Endothelial cell of umbilical vein (primary cell): ENCODE measurements around the gene LMCD1. TPM values are rescaled to one million over a fixed set of nuclear protein-coding genes. Genes with fewer than 3 reads are reported as not detected.

ENCODE experiments used
- BruUV-seq: library from RNA; stranded (reverse); fragments of 400-500 nt; replicated peaks from 2 replicates; lab custom pipeline; 2021; lab: Mats Ljungman, UMichigan
- CTCF ChIA-PET: fragments of 300-600, 350-600 bp; sonication (Branson Sonifier 250); formaldehyde crosslinking; loops from one replicate; lab custom pipeline; 2021; ENCODE audit warnings: antibody characterized with exemption, inconsistent platforms; lab: Charles Lee
- POLR2A ChIA-PET: fragments of 300-600, 350-600 bp; sonication (Branson Sonifier 250); formaldehyde crosslinking; loops from one replicate; lab custom pipeline; 2021; ENCODE audit warnings: antibody characterized with exemption, inconsistent platforms; lab: Charles Lee
- DNase-seq: peaks from one replicate; pipeline ENCODE4 v3.0.0-alpha.2; 2011; ENCODE audit warnings: low read depth, low spot score
- FAIRE-seq: peaks from 2 replicates; lab custom pipeline; 2011; peaks lifted over from hg19 to GRCh38; lab: Jason Lieb, UNC
- H2AFZ ChIP-seq: 2 replicates; pipeline ENCODE4 v1.6.0; 2012; ENCODE audit warnings: low read depth, low read length, control low read depth, inconsistent platforms
- H3K27ac ChIP-seq: 2 replicates; pipeline ENCODE4 v1.5.1; 2011; ENCODE audit warnings: low read depth, mild to moderate bottlenecking, control low read depth, low read length, moderate library complexity; ENCODE audit not compliant: insufficient read depth
- H3K27me3 ChIP-seq, 2 experiments: 2 replicates each; pipeline versions ENCODE4 v1.6.0 to v1.6.1; 2011; ENCODE audit warnings: low read length in 2 of 2, mixed read lengths in 1 of 2; ENCODE audit not compliant: control insufficient read depth in 2 of 2, insufficient read depth in 2 of 2
- H3K36me3 ChIP-seq, 2 experiments: 2 replicates in 1 of 2; 3 replicates in 1 of 2; pipeline ENCODE4 v1.5.1; 2011; ENCODE audit warnings: low read length in 2 of 2, mild to moderate bottlenecking in 1 of 2, moderate library complexity in 1 of 2; ENCODE audit not compliant: control insufficient read depth in 2 of 2, insufficient read depth in 2 of 2; ENCODE audit errors: extremely low read depth in 1 of 2
- H3K4me1 ChIP-seq: 3 replicates; pipeline ENCODE4 v1.5.1; 2011; ENCODE audit warnings: mild to moderate bottlenecking, low read length; ENCODE audit not compliant: control insufficient read depth, insufficient read depth; ENCODE audit errors: extremely low read depth
- H3K4me2 ChIP-seq: 2 replicates; pipeline ENCODE4 v1.6.1; 2011; ENCODE audit warnings: low read length, control low read depth, mixed read lengths; ENCODE audit not compliant: insufficient read depth
- H3K4me3 ChIP-seq, 3 experiments: fragments of 200-600 bp in 1 of 3; sonication (generic), shearing (Covaris generic) in 1 of 3; replicated peaks in 1 of 3; 2 replicates each; pipeline ENCODE4 v1.5.1; 2011 to 2016; ENCODE audit warnings: control low read depth in 3 of 3, low read length in 3 of 3, mild to moderate bottlenecking in 2 of 3, inconsistent platforms in 1 of 3, low read depth in 1 of 3, moderate library complexity in 1 of 3; ENCODE audit not compliant: insufficient read depth in 1 of 3
- H3K79me2 ChIP-seq: 2 replicates; pipeline ENCODE4 v1.6.0; 2012; ENCODE audit warnings: low read length, inconsistent platforms; ENCODE audit not compliant: control insufficient read depth, insufficient read depth
- H3K9ac ChIP-seq: replicated peaks from 2 replicates; pipeline ENCODE3; 2011; ENCODE audit warnings: low read length, control low read depth; ENCODE audit not compliant: insufficient read depth; ENCODE audit errors: extremely low read depth
- H3K9me1 ChIP-seq: replicated peaks from 3 replicates; pipeline ENCODE4 v1.6.0; 2011; ENCODE audit warnings: mild to moderate bottlenecking, low read length; ENCODE audit not compliant: control insufficient read depth, insufficient read depth; ENCODE audit errors: extremely low read depth
- H3K9me3 ChIP-seq: replicated peaks from 2 replicates; pipeline ENCODE4 v1.5.1; 2012; ENCODE audit warnings: low read length, inconsistent platforms; ENCODE audit not compliant: control insufficient read depth, insufficient read depth
- H4K20me1 ChIP-seq: replicated peaks from 2 replicates; pipeline ENCODE3; 2011; ENCODE audit warnings: mild to moderate bottlenecking, low read length; ENCODE audit not compliant: control insufficient read depth, insufficient read depth; ENCODE audit errors: extremely low read depth
- EZH2 ChIP-seq: IDR thresholded peaks from 2 replicates; pipeline ENCODE4 v1.6.1; 2012; ENCODE audit warnings: borderline replicate concordance, low read depth, mild to moderate bottlenecking, moderate library complexity, low read length, inconsistent platforms; ENCODE audit not compliant: severe bottlenecking
- FOS ChIP-seq: IDR thresholded peaks from 2 replicates; pipeline ENCODE4 v1.6.1; 2011; ENCODE audit warnings: mild to moderate bottlenecking, low read length, moderate library complexity, borderline replicate concordance; ENCODE audit not compliant: insufficient read depth
- GATA2 ChIP-seq: IDR thresholded peaks from 2 replicates; pipeline ENCODE4 v1.7.0; 2011; ENCODE audit warnings: low read depth, mild to moderate bottlenecking, moderate library complexity, mixed read lengths, low read length; ENCODE audit not compliant: insufficient read length, insufficient read depth
- JUN ChIP-seq: IDR thresholded peaks from 2 replicates; pipeline ENCODE4 v1.6.1; 2011; ENCODE audit warnings: borderline replicate concordance, low read depth; ENCODE audit not compliant: insufficient read length, insufficient read depth
- MYC ChIP-seq: IDR thresholded peaks from one replicate; pipeline ENCODE4 v1.6.1; 2011; ENCODE audit warnings: mild to moderate bottlenecking, low read depth, low read length
- POLR2A ChIP-seq: IDR thresholded peaks from 2 replicates; pipeline ENCODE4 v1.6.1; 2012; ENCODE audit warnings: low read depth, mild to moderate bottlenecking, control low read depth, low read length
- POLR2AphosphoS5 ChIP-seq: IDR thresholded peaks from 2 replicates; pipeline ENCODE4 v1.6.1; 2012; ENCODE audit warnings: low read depth, mild to moderate bottlenecking, control low read depth, low read length, moderate library complexity; ENCODE audit not compliant: insufficient read depth
- dilution Hi-C: fragments of 300-500 bp; cut with MboI; formaldehyde crosslinking; loops from one replicate; pipeline ENCODE4 v1.15.0; 2019; ENCODE audit warnings: low sequenced_read_pairs; ENCODE audit not compliant: extremely low pct_ligation_motif_present
- intact Hi-C: fragments of 100-400 bp; cut with micrococcal nuclease; formaldehyde crosslinking; loops from one replicate; pipeline ENCODE4 v1.10.0; 2022
- polyA plus RNA-seq, 4 experiments: library from polyadenylated mRNA; depleted of rRNA in 3 of 4; stranded (reverse) in 3 of 4; unstranded in 1 of 4; fragments of >200 nt; gene quantifications; 2 replicates each; pipeline versions ENCODE4 v1.2.1 to v1.2.3, GENCODE V29; 2011 to 2012; ENCODE audit warnings: missing spikeins in 1 of 4
- total RNA-seq: library from RNA; stranded (reverse); gene quantifications from 2 replicates; pipeline ENCODE4 v1.2.3, GENCODE V29; 2021
- TF ChIP-seq, protein P1 (sequence below), 2 donors: IDR thresholded peaks; 1 replicate in 1 of 2; 2 replicates in 1 of 2; pipeline ENCODE4 v1.5.1; 2011; ENCODE audit warnings: low read length in 2 of 2, mild to moderate bottlenecking in 2 of 2, moderate library complexity in 2 of 2, control low read depth in 1 of 2, inconsistent platforms in 1 of 2, low read depth in 1 of 2; ENCODE audit not compliant: insufficient read depth in 1 of 2; ENCODE audit errors: extremely low read depth in 1 of 2
- TF ChIP-seq, protein P2 (sequence below): IDR thresholded peaks from 2 replicates; pipeline ENCODE4 v1.6.1; 2011; ENCODE audit not compliant: insufficient read depth, insufficient read length

Gene LMCD1
- total and polyA plus RNA-seq, 2 donors (not counting 3 experiments of a cell fraction or from before 2014, with no cell fraction given) = 7.6 to 14.5 TPM

DNA sequence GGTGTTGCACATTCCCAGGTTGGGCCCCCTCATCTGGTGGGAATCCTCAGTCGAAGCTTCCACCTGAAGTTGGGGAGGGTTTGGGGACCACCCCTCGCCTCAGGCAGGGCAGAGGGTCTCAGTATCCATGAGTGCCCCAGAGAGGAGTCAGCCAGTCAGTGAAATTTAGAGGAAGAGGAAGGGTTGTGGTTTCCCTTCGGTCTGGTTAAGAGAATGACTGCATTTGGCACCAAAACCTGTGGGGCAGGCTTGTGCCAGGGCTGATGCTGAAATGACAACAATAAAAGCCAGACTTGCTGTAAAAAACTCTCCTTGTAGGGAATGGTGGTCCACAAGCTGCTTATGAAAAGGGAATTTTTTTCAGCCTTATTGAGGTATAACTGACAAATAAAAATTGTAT lies 22.6 kb downstream of the LMCD1 start:
- FAIRE-seq = peak; percentile 38
- no peaks in the 10 kb centered on the region for H3K36me3 ChIP-seq

DNA sequence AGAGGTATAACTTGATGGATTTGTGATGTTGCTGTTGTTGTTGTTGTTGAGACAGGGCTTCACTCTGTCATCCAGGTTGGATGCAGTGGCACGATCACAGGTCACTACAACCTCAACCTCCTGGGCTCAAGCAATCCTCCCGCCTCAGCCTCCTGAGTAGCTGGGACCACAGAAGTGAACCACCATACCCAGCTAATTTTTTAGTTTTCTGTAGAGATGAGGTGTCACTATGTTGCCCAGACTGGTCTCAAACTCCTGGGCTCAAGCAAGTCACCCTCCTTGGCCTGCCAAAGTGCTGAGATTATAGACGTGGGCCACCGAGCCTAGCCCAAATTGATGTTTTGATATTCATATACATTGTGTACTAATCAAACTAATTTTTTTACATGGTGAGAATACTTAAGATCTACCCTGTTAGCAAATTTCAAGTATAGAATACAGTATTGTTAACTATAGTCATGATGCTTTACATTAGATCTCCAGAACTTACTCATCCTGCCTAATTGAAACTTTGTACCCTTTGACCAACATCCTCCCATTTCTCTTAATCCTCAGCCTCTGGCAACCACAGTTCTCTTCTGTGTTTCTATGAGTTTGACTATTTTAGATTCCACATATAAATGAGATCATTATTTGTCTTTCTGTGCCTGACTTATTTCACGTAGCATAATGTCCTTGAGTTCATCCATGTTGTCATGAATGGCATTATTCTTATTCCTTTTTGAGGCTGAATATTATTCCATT lies 23.2 kb downstream of the LMCD1 start:
- TF ChIP-seq GATA2 (no peak), JUN (no peak), POLR2AphosphoS5 (no peak), MYC (no peak), EZH2 (no peak), FOS (no peak), POLR2A (no peak)
- TF ChIP-seq, protein P1, sequence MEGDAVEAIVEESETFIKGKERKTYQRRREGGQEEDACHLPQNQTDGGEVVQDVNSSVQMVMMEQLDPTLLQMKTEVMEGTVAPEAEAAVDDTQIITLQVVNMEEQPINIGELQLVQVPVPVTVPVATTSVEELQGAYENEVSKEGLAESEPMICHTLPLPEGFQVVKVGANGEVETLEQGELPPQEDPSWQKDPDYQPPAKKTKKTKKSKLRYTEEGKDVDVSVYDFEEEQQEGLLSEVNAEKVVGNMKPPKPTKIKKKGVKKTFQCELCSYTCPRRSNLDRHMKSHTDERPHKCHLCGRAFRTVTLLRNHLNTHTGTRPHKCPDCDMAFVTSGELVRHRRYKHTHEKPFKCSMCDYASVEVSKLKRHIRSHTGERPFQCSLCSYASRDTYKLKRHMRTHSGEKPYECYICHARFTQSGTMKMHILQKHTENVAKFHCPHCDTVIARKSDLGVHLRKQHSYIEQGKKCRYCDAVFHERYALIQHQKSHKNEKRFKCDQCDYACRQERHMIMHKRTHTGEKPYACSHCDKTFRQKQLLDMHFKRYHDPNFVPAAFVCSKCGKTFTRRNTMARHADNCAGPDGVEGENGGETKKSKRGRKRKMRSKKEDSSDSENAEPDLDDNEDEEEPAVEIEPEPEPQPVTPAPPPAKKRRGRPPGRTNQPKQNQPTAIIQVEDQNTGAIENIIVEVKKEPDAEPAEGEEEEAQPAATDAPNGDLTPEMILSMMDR (IDR thresholded peaks at IDR 0.05; ENCODE audit: extremely low read depth in 1 of 2, insufficient read depth in 1 of 2, low read depth in 1 of 2, low read length in 2 of 2) = no peak
- TF ChIP-seq, protein P2, sequence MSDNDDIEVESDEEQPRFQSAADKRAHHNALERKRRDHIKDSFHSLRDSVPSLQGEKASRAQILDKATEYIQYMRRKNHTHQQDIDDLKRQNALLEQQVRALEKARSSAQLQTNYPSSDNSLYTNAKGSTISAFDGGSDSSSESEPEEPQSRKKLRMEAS = no peak
- Histone ChIP-seq H3K79me2 (no peaks in the 10 kb centered on the region), H3K9me1 (no peaks in the 10 kb centered on the region), H2AFZ (no peak overlapping the region), H3K4me3 (no peak overlapping the region), H3K27ac (no peak overlapping the region), H4K20me1 (no peaks in the 10 kb centered on the region), H3K4me2 (no peak overlapping the region), H3K4me1 (peaks cover 17% of the 10 kb centered on the region), H3K36me3 (no peaks in the 10 kb centered on the region), H3K27me3 (no peaks in the 10 kb centered on the region), H3K9me3 (no peaks in the 10 kb centered on the region), H3K9ac (no peak overlapping the region)
- intact Hi-C loops = no loop called here
- ChIA-PET CTCF (interaction anchor here (1.0 kb wide), 1 partner anchor 13 kb away, joined by 3 read pairs; no protein-coding TSS in a partner anchor), POLR2A (no interaction called here)
- no peak for FAIRE-seq
- DNase-seq = no peak
- dilution Hi-C loops = no loop called here
- BruUV-seq = no TSS peak

More for the DNA sequence above, 22.6 kb downstream of the LMCD1 start:
- Histone ChIP-seq H3K27ac (no peak overlapping the region), H3K9ac (no peak overlapping the region), H3K9me3 (no peaks in the 10 kb centered on the region), H3K27me3 (no peaks in the 10 kb centered on the region), H3K4me1 (peaks cover 11% of the 10 kb centered on the region), H3K9me1 (no peaks in the 10 kb centered on the region), H3K79me2 (no peaks in the 10 kb centered on the region), H4K20me1 (no peaks in the 10 kb centered on the region), H3K4me2 (no peak overlapping the region), H3K4me3 (no peak overlapping the region), H2AFZ (no peak overlapping the region)
- TF ChIP-seq FOS (peak; percentile 22), EZH2 (no peak)
- BruUV-seq = no TSS peak
- intact Hi-C loops = no loop called here
- ChIA-PET CTCF (interaction anchor here (1.0 kb wide), 1 partner anchor 12 kb away, joined by 3 read pairs; no protein-coding TSS in a partner anchor), POLR2A (no interaction called here)
- dilution Hi-C loops = no loop called here
- peak; percentile 41 for DNase-seq
